ENCODE measurements around the gene TCF12. TPM values are rescaled to one million over a fixed set of nuclear protein-coding genes. Genes with fewer than 3 reads are reported as not detected.

The TCF12 gene
- total and polyA plus RNA-seq, 5 experiments from 2014 or later: 43.2 to 77.3 (median 54.3) TPM

GRCh38 chr15:57285386-57285785 is 366.9 kb downstream of the TCF12 start:
- Mint-ChIP-seq H3K36me3 (peaks cover 38 to 89% (median 81%) of the 10 kb centered on the region in 3 donors), H3K4me1 (peaks cover 0 to 73% (median 2%) of the 10 kb centered on the region in 4 donors), H3K27me3 (no peaks in the 10 kb centered on the region), H3K27ac (peak overlapping the region in 1 of 10 donors; percentile 74), H3K9me3 (peaks cover 0 to 5% (median 3%) of the 10 kb centered on the region in 9 donors), H3K4me3 (no peak overlapping the region)
- POLR2A ChIA-PET: no interaction called here
- ATAC-seq (no peak), DNase-seq (no peak)

GRCh38 chr15:57286446-57287122 is 368.1 kb downstream of the TCF12 start:
- Mint-ChIP-seq H3K36me3 (peaks cover 45 to 91% (median 84%) of the 10 kb centered on the region in 3 donors), H3K4me3 (peak overlapping the region in 1 of 10 donors; percentile 29), H3K27me3 (no peaks in the 10 kb centered on the region), H3K27ac (peak overlapping the region in 3 of 10 donors; percentile 35 to 74 (median 62)), H3K4me1 (peaks cover 0 to 67% (median 1%) of the 10 kb centered on the region in 4 donors), H3K9me3 (peaks cover 0 to 13% (median 8%) of the 10 kb centered on the region in 9 donors)
- DNase-seq (no peak), ATAC-seq (no peak)
- POLR2A ChIA-PET: no interaction called here

- H3K4me3 Mint-ChIP-seq: peak overlapping the region in 1 of 10 donors; percentile 29
- POLR2A ChIA-PET: no interaction called here
- peaks cover 3 to 18% (median 8%) of the 10 kb centered on the region in 9 donors for H3K9me3 Mint-ChIP-seq
- H3K27me3 Mint-ChIP-seq: no peaks in the 10 kb centered on the region
- H3K27ac Mint-ChIP-seq: peak overlapping the region in 3 of 10 donors; percentile 35 to 74 (median 58)
- ATAC-seq (no peak), DNase-seq (no peak)
- peaks cover 0 to 66% (median 2%) of the 10 kb centered on the region in 4 donors for H3K4me1 Mint-ChIP-seq
- peaks cover 50 to 92% (median 86%) of the 10 kb centered on the region in 3 donors for H3K36me3 Mint-ChIP-seq
Observed at GRCh38 chr15:57287123-57287521, 368.7 kb downstream of the TCF12 start.

GRCh38 chr15:57288926-57289580 is 370.6 kb downstream of the TCF12 start:
- Mint-ChIP-seq H3K4me3 (no peak overlapping the region), H3K27ac (peak overlapping the region in 1 of 10 donors; percentile 66), H3K9me3 (peaks cover 3 to 31% (median 10%) of the 10 kb centered on the region in 9 donors), H3K4me1 (peaks cover 0 to 49% (median 2%) of the 10 kb centered on the region in 4 donors), H3K36me3 (peaks cover 48 to 79% (median 76%) of the 10 kb centered on the region in 3 donors), H3K27me3 (no peaks in the 10 kb centered on the region)
- no peak for DNase-seq
- no peak for ATAC-seq
- POLR2A ChIA-PET: no interaction called here

- H3K4me3 Mint-ChIP-seq: no peak overlapping the region
- H3K27ac Mint-ChIP-seq: peak overlapping the region in 2 of 10 donors; percentile 33 to 73
- DNase-seq (no peak), ATAC-seq (no peak)
- peaks cover 3 to 31% (median 10%) of the 10 kb centered on the region in 9 donors for H3K9me3 Mint-ChIP-seq
- H3K27me3 Mint-ChIP-seq: no peaks in the 10 kb centered on the region
- POLR2A ChIA-PET: no interaction called here
- peaks cover 42 to 69% (median 66%) of the 10 kb centered on the region in 3 donors for H3K36me3 Mint-ChIP-seq
- peaks cover 0 to 39% (median under 1%) of the 10 kb centered on the region in 4 donors for H3K4me1 Mint-ChIP-seq
Observed at GRCh38 chr15:57290187-57290586, 371.7 kb downstream of the TCF12 start.

- Mint-ChIP-seq H3K27me3 (no peaks in the 10 kb centered on the region), H3K27ac (peak overlapping the region in 3 of 10 donors; percentile 20 to 33 (median 29)), H3K9me3 (peaks cover 3 to 31% (median 10%) of the 10 kb centered on the region in 9 donors), H3K4me3 (no peak overlapping the region), H3K36me3 (peaks cover 42 to 64% (median 62%) of the 10 kb centered on the region in 3 donors), H3K4me1 (peaks cover 0 to 36% (median under 1%) of the 10 kb centered on the region in 4 donors)
- ATAC-seq: no peak
- no peak for DNase-seq
- POLR2A ChIA-PET: no interaction called here
Observed at GRCh38 chr15:57290826-57291225, 372.4 kb downstream of the TCF12 start.

GRCh38 chr15:57296473-57297162 is 378.2 kb downstream of the TCF12 start:
- H3K4me3 Mint-ChIP-seq: no peak overlapping the region
- peaks cover 0 to 33% (median 7%) of the 10 kb centered on the region in 4 donors for H3K4me1 Mint-ChIP-seq
- ATAC-seq (no peak), DNase-seq (no peak)
- peaks cover 0 to 23% (median 2%) of the 10 kb centered on the region in 9 donors for H3K9me3 Mint-ChIP-seq
- peak overlapping the region in 3 of 10 donors; percentile 61 to 75 (median 73) for H3K27ac Mint-ChIP-seq
- POLR2A ChIA-PET: no interaction called here
- H3K27me3 Mint-ChIP-seq: no peaks in the 10 kb centered on the region
- peaks cover 7 to 15% (median 12%) of the 10 kb centered on the region in 3 donors for H3K36me3 Mint-ChIP-seq

- DNase-seq (no peak), ATAC-seq (no peak)
- peak overlapping the region in 2 of 10 donors; percentile 27 to 61 for H3K27ac Mint-ChIP-seq
- H3K4me3 Mint-ChIP-seq: no peak overlapping the region
- H3K4me1 Mint-ChIP-seq: peaks cover 0 to 33% (median 6%) of the 10 kb centered on the region in 4 donors
- H3K9me3 Mint-ChIP-seq: peaks cover 0 to 17% (median 2%) of the 10 kb centered on the region in 9 donors
- H3K27me3 Mint-ChIP-seq: no peaks in the 10 kb centered on the region
- H3K36me3 Mint-ChIP-seq: peaks cover 2 to 10% (median 6%) of the 10 kb centered on the region in 3 donors
- POLR2A ChIA-PET: no interaction called here
Observed at GRCh38 chr15:57297163-57297593, 378.7 kb downstream of the TCF12 start.

GRCh38 chr15:57297630-57298029 is 379.2 kb downstream of the TCF12 start:
- peaks cover 0 to 7% (median 5%) of the 10 kb centered on the region in 3 donors for H3K36me3 Mint-ChIP-seq
- H3K9me3 Mint-ChIP-seq: peaks cover 0 to 13% (median 0%) of the 10 kb centered on the region in 9 donors
- peak overlapping the region in 1 of 10 donors; percentile 61 for H3K27ac Mint-ChIP-seq
- no peaks in the 10 kb centered on the region for H3K27me3 Mint-ChIP-seq
- POLR2A ChIA-PET: no interaction called here
- no peak overlapping the region for H3K4me3 Mint-ChIP-seq
- ATAC-seq (no peak), DNase-seq (no peak)
- peaks cover 0 to 33% (median 6%) of the 10 kb centered on the region in 4 donors for H3K4me1 Mint-ChIP-seq

- Mint-ChIP-seq H3K4me1 (peaks cover 0 to 33% (median 6%) of the 10 kb centered on the region in 4 donors), H3K27me3 (no peaks in the 10 kb centered on the region), H3K36me3 (peaks cover 0 to 1% (median 0%) of the 10 kb centered on the region in 3 donors), H3K9me3 (peaks cover 0 to 7% (median 0%) of the 10 kb centered on the region in 9 donors), H3K27ac (peak overlapping the region in 2 of 10 donors; percentile 54 to 72), H3K4me3 (no peak overlapping the region)
- ATAC-seq (no peak), DNase-seq (no peak)
- POLR2A ChIA-PET: no interaction called here
Observed at GRCh38 chr15:57298204-57298603, 379.8 kb downstream of the TCF12 start.

GRCh38 chr15:57298843-57299550 is 380.6 kb downstream of the TCF12 start:
- Mint-ChIP-seq H3K4me1 (peaks cover 0 to 36% (median 6%) of the 10 kb centered on the region in 4 donors), H3K4me3 (peak overlapping the region in 1 of 10 donors; percentile 82), H3K36me3 (no peaks in the 10 kb centered on the region), H3K9me3 (no peaks in the 10 kb centered on the region), H3K27ac (peak overlapping the region in 3 of 10 donors; percentile 46 to 86 (median 72)), H3K27me3 (no peaks in the 10 kb centered on the region)
- POLR2A ChIA-PET: no interaction called here
- ATAC-seq (no peak), DNase-seq (no peak)

- ATAC-seq (no peak), DNase-seq (no peak)
- POLR2A ChIA-PET: no interaction called here
- no peaks in the 10 kb centered on the region for H3K9me3 Mint-ChIP-seq
- peaks cover 0 to 6% (median 4%) of the 10 kb centered on the region in 5 donors for H3K27me3 Mint-ChIP-seq
- peak overlapping the region in 1 of 10 donors; percentile 72 for H3K27ac Mint-ChIP-seq
- no peaks in the 10 kb centered on the region for H3K36me3 Mint-ChIP-seq
- H3K4me1 Mint-ChIP-seq: peaks cover 2 to 52% (median 10%) of the 10 kb centered on the region in 4 donors
- H3K4me3 Mint-ChIP-seq: peak overlapping the region in 1 of 10 donors; percentile 82
Observed at GRCh38 chr15:57301307-57301706, 382.9 kb downstream of the TCF12 start.
